OCI-LY3 (cell line): ENCODE data around the gene ZNF766.

ENCODE experiments used
- H2AFZ ChIP-seq: fragments of 200-600, 300-600 bp; shearing (Covaris generic); 2 replicates; pipeline ENCODE4 v1.6.0; 2014; ENCODE audit warnings: antibody characterized with exemption, low read depth, low read length
- H3K27ac ChIP-seq: fragments of 200-600, 300-600 bp; sonication (generic); 2 replicates; pipeline ENCODE4 v1.5.1; 2014; ENCODE audit warnings: mild to moderate bottlenecking, low read length, moderate library complexity, mixed read lengths
- H3K27me3 ChIP-seq: fragments of 200-600, 300-600 bp; sonication (generic); 2 replicates; pipeline ENCODE4 v1.6.1; 2014; ENCODE audit warnings: low read depth, low read length, mixed read lengths
- H3K36me3 ChIP-seq: fragments of 200-600, 300-600 bp; sonication (generic); replicated peaks from 2 replicates; pipeline ENCODE3; 2014; ENCODE audit warnings: low read depth, low read length, mixed read lengths
- H3K4me1 ChIP-seq: fragments of 300-600, 200-600 bp; sonication (generic); 2 replicates; pipeline ENCODE4 v1.6.1; 2014; ENCODE audit warnings: low read length, mixed read lengths
- H3K4me2 ChIP-seq: fragments of 200-600, 300-600 bp; sonication (generic); 2 replicates; pipeline ENCODE4 v1.6.1; 2014; ENCODE audit warnings: low read length, mixed read lengths
- H3K4me3 ChIP-seq: fragments of 300-600, 200-600 bp; sonication (generic); 2 replicates; pipeline ENCODE4 v1.5.1; 2014; ENCODE audit warnings: antibody characterized with exemption, mild to moderate bottlenecking, low read length, moderate library complexity
- H3K79me2 ChIP-seq: fragments of 300-600, 200-600 bp; shearing (Covaris generic); 2 replicates; pipeline ENCODE4 v1.6.1; 2014; ENCODE audit warnings: mild to moderate bottlenecking, low read length, mixed read lengths
- H3K9ac ChIP-seq: fragments of 300-600, 200-600 bp; shearing (Covaris generic); 2 replicates; pipeline ENCODE4 v1.6.0; 2014; ENCODE audit warnings: mild to moderate bottlenecking, low read length, moderate library complexity
- H3K9me3 ChIP-seq: fragments of 200-600, 300-600 bp; shearing (Covaris generic); 2 replicates; pipeline ENCODE4 v1.6.1; 2014; ENCODE audit warnings: low read length, mixed read lengths; ENCODE audit not compliant: insufficient read depth
- H4K20me1 ChIP-seq: fragments of 200-600, 300-600 bp; sonication (generic); 2 replicates; pipeline ENCODE4 v1.6.1; 2016; ENCODE audit warnings: low read length, mixed read lengths; ENCODE audit not compliant: insufficient read depth
- CTCF ChIP-seq: fragments of 200-600, 300-600 bp; sonication (generic); IDR thresholded peaks from 2 replicates; pipeline ENCODE4 v1.5.1; 2014; ENCODE audit warnings: antibody characterized with exemption, low read length, low read depth
- EZH2phosphoT487 ChIP-seq: fragments of 200-600 bp; shearing (Covaris generic); IDR thresholded peaks from 2 replicates; pipeline ENCODE4 v1.6.1; 2018; ENCODE audit warnings: antibody characterized with exemption, mixed run types, low read depth

ZNF766 gene

GRCh38 chr19:52237197-52237596, 32.2 kb upstream of the ZNF766 start:
- Histone ChIP-seq H4K20me1 (no peaks in the 10 kb centered on the region), H3K9ac (no peak overlapping the region), H3K27me3 (no peaks in the 10 kb centered on the region), H3K4me3 (no peak overlapping the region), H3K79me2 (no peaks in the 10 kb centered on the region), H3K36me3 (no peaks in the 10 kb centered on the region), H3K9me3 (no peaks in the 10 kb centered on the region), H3K27ac (no peak overlapping the region), H3K4me1 (no peaks in the 10 kb centered on the region), H2AFZ (no peak overlapping the region), H3K4me2 (no peak overlapping the region)
- TF ChIP-seq CTCF = no peak
- no peak for TF ChIP-seq EZH2phosphoT487

DNA sequence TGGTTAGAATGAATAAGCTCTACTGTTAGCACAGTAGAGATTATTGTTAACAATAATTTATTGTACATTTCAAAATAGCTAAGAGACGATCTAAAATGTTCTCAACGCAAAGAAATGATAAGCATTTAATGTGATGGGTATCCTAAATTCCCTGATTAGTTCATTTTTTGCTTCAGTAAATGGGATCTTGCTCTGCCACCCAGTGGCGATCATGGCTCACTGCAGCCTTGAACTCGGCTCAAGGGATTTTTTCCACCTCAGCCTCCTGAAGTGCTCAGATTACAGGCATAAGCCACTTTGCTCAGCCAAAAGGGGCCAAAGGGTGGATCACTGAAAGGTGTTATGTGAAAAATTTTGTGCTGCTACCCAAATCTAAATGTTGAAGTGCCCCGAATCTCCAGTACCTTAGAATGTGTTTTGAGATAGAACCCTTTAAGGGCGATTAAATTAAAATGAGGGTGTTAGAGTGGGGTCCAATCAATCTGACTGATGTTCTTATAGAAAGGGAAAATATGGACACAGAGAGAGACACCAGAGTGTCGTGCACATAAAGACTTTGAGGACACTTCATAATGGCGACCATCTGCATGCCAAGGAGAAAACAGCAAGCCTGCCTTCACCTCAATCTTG, 31.5 kb upstream of the ZNF766 start:
- H2AFZ ChIP-seq = 0 out of 2 replicates have a peak overlapping the region, but pooled peaks have one; percentile 5
- no peaks in the 10 kb centered on the region for H3K36me3 ChIP-seq
- H3K9ac ChIP-seq = no peak overlapping the region
- no peaks in the 10 kb centered on the region for H3K4me1 ChIP-seq
- H3K27me3 ChIP-seq = no peaks in the 10 kb centered on the region
- H4K20me1 ChIP-seq = no peaks in the 10 kb centered on the region
- H3K9me3 ChIP-seq = no peaks in the 10 kb centered on the region
- no peak overlapping the region for H3K4me2 ChIP-seq
- no peak for TF ChIP-seq EZH2phosphoT487
- TF ChIP-seq CTCF = peak; percentile 96
- H3K27ac ChIP-seq = no peak overlapping the region
- no peaks in the 10 kb centered on the region for H3K79me2 ChIP-seq
- H3K4me3 ChIP-seq = no peak overlapping the region

- no peak overlapping the region for H3K27ac ChIP-seq
- no peak overlapping the region for H3K4me3 ChIP-seq
- no peak for TF ChIP-seq CTCF
- no peak for TF ChIP-seq EZH2phosphoT487
- no peaks in the 10 kb centered on the region for H3K4me1 ChIP-seq
- H2AFZ ChIP-seq = no peak overlapping the region
- no peaks in the 10 kb centered on the region for H3K9me3 ChIP-seq
- no peaks in the 10 kb centered on the region for H3K27me3 ChIP-seq
- H3K4me2 ChIP-seq = no peak overlapping the region
- H4K20me1 ChIP-seq = no peaks in the 10 kb centered on the region
- no peaks in the 10 kb centered on the region for H3K36me3 ChIP-seq
- no peak overlapping the region for H3K9ac ChIP-seq
- no peaks in the 10 kb centered on the region for H3K79me2 ChIP-seq
Observed at GRCh38 chr19:52244021-52244420, 25.4 kb upstream of the ZNF766 start.

GRCh38 chr19:52248241-52248640, 21.1 kb upstream of the ZNF766 start:
- Histone ChIP-seq H3K4me2 (no peak overlapping the region), H3K27ac (no peak overlapping the region), H3K79me2 (no peaks in the 10 kb centered on the region), H4K20me1 (no peaks in the 10 kb centered on the region), H3K9me3 (no peaks in the 10 kb centered on the region), H3K9ac (no peak overlapping the region), H2AFZ (no peak overlapping the region), H3K36me3 (no peaks in the 10 kb centered on the region), H3K4me1 (no peaks in the 10 kb centered on the region), H3K27me3 (no peaks in the 10 kb centered on the region), H3K4me3 (no peak overlapping the region)
- TF ChIP-seq EZH2phosphoT487 = no peak
- peak; percentile 58 for TF ChIP-seq CTCF
